ENCODE results near the gene SDC1.

The SDC1 gene

DNA sequence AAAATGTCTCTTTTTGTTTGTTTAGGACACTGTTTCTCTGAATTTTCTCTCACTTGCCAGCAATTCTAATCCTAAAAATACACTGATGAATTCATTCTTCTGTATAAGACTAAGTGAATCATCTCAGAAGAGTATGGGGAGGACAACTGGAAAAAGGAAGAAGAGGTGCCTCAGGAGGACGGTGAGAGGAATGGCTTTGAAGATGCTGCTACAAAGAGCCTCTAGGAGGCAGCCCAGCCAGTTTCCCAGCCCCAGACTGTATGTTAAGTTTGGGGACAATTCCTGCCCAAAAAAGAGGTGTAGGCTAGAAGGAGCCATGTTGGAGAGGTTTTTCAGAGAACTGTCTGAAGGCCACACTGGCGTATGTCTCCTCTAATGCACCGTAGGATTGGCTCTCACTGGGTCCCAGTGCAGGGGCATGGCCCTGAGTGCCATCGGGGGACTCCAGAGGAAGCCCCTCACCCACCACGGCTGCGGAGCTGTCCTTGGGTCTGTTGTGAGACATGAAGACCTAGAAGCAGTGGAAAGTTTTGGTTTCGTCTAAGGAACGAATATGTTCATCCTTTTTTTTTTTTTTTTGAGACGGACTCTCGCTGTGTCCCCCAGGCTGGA lies 3.1 kb upstream of the SDC1 start:
- DNase-seq (ENCODE audit: low spot score) = no peak

DNA sequence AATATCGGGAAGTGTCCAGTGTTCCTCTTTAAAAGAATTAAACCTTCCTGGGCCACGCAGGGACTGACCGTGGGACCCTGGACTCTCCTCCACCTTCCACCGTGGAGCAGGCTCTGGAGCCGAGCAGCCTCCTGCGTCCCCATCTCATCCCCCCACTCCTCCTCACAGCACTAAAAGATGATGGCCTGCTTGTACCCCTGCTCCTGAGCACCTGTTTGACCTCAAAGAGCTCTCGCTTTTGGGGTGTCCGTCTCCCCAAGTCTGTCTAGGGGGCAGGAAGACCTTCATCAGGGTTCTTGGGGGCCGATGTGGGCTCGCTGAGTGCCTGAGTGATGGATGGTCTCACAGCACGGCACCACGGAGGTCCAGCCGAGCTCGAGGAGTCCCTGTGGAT lies 1.2 kb upstream of the SDC1 start:
- DNase-seq (ENCODE audit: low spot score) = no peak

DNA sequence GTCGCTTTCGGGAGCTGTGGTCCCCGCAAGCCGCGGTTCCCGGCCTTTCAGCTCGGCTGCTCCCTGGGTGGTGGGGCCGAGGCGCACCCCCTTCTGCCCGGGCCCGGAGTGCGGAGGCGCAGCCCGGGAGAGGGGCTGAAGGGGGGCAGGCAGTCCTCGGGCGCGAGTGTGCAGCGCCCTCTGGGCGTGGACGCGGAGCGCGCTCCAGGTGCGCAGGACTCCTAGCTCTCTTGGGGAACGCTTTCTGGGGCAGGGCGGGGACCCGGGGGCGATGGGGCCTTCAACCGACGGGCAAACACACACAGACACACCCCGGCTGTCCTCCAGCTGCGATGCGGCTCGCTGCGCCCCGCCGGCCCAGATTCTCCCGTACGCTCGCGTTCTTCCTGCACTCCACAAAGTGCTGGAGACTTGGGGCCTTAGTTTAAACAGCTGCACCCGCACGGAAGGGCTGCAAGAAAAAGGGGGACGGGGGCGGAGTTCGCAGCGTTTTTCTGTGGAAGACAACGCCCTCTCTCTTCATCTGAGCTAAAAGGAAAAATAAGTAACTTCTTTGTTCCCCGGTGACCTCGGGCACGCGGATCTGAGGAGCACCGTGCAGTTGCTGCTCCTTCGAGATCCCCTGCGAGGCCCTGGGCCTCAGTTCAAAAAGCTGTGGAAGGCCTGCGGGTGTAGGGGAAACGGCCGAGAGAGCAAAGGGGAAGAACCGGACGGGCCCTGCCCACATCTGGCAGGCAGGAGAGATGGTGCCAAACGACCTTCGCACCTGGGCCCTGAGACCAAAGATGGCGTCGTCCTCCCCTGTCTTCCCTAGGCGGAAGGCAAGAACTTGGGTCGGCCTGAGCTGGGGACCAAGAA lies 593 bp upstream of the SDC1 start:
- DNase-seq (ENCODE audit: low spot score) = peak; percentile 29

DNA sequence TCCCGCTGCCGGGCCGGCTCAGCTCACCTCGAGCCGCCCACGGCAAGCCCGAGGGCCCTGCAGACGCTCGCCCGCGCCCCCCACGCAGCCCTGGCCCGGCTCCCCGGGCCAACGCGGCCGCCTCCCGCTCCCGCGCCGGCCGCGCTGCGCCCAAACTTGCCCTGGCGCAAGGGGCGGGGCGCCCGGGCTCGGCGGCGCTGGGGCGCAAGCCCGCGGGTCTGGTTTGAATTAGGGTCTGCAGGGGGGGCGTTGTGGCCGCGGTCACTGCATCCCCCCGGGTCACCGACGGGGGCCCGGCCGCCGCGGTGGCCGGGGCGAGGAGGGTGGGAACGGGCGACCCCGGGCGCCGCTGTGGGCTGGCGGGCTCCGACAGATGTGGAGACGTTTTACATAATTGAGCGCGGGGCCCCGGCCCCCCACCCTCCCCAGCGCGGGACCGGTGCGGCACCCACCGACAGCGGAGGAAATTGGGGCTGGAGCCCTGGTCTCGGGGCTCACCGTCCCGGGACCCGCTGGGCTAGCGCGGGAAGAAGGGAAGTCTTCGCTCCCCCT lies 690 bp downstream of the SDC1 start:
- DNase-seq (ENCODE audit: low spot score) = no peak

DNA sequence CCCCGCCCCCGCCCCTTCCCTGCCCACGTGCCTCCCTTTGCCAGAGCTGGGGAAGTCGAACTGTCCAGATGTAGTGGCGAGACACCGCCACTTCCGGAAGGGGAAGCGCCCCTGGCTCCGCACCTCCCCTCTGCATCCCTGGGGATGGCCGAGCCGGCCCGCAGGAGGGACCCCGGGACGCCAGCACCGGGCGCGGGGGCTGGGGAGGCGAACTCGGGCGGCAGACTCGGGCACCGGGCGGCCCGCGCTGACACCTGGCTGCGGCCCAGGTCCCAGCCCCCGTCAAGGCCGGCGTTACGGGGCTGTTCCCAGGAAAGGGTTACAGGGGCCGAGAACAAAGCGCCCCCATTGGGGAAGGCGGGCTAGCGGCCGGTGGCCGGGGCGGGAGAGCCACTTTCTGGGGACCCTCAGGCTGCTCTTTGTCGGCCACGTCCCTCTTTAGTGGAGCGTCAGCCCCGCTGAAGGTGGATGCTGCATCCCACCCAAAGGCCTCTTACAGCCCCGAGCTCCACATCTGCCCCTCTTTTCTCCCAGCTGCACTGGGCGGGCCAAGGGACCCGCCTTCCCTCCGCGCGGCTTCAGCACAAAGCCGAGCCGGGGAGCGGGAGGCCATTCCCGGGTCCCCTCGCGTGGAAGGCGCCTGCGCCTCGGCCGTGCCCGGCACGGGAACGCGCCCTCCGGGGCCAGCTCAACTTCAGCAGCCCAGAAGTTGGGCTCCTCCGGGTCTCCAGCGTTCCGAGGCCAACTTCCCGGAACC lies 1.3 kb downstream of the SDC1 start:
- peak; percentile 60 for DNase-seq (ENCODE audit: low spot score)

DNA sequence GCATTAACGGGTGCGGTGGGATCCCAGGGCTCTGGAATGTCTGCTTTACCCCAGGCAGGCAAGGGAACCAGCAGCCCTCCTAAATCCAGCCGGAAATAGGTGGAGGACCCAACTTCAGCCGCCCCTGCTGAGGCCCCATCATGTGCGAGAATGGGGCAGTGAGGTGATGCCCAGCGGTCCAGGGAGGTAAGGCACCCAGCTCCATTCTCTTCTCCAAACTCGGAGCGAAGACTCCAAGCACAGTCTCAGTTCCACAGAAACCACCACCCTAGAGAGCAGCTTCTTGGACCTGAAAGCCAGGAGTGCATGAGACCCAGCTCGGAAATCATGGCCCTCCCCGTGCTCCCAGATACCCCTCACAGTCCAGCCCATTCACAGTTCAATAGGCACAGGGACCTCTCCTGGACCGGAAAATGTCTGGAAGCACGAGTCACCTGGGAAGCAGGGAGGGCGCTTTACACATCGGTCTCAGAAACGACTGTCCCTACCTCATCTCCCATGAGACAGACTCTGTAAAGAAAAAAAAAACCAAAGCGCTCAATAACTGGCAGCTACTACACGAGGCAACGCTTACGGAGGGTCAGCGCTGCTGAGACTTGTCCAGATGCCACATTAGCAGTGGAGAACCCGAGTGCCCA lies 2.0 kb downstream of the SDC1 start:
- no peak for DNase-seq (ENCODE audit: low spot score)

DNA sequence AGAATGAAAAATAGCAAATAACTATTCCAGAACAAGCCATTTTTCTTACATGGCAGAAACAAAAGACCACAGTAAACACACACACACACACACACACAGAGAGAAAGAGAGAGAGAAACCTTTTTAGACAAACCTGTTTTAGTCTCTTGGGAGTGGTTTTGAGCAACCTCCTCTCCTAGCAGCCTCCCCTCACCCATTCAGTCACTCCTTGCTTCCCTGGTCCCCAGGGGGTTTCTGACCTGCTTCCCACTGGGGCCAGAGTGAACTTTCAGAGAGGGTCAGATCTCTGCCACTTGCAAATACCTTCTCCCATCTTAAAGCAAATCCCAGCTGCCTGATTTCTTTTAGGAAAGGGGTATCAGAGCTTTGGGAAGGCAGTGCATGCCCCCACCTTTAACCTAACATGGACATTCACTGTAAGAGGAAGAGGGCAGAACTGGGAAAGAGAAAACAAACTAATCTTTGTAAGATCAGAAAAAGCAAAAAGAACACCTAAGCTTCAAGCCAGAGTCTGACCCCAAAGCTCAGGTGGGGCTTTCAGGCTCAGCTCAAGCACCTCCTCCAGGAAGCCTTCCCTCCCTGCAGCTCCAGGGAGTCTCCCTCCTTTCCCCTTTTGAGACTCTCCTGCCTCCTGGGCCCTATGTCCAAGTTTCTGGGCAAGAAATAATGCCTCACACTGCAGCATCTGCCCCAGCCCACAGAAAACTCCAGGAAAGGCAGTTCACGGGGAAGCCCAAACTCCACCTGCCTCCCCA lies 2.7 kb downstream of the SDC1 start:
- DNase-seq (ENCODE audit: low spot score) = no peak

DNA sequence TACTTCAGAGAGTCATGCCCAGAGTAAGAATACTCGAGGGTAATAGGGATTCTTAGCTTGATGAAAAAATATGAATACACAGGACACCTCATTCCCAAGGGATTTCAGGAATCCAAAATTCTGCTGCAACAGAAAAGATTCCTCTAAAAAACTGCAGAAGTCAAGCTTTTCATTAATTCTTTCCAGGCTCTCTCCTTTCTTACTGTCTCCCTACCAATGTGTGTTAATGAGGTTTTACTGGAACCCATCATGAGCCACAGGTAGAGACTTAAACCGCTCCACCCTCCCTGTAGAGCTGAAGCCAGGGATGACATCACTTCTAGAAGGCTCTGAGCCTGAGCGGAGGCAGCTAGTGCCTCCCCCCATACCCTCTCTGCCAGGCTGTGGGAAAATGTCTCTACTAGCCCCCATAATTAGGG lies 3.4 kb downstream of the SDC1 start:
- DNase-seq (ENCODE audit: low spot score) = peak; percentile 69

DNA sequence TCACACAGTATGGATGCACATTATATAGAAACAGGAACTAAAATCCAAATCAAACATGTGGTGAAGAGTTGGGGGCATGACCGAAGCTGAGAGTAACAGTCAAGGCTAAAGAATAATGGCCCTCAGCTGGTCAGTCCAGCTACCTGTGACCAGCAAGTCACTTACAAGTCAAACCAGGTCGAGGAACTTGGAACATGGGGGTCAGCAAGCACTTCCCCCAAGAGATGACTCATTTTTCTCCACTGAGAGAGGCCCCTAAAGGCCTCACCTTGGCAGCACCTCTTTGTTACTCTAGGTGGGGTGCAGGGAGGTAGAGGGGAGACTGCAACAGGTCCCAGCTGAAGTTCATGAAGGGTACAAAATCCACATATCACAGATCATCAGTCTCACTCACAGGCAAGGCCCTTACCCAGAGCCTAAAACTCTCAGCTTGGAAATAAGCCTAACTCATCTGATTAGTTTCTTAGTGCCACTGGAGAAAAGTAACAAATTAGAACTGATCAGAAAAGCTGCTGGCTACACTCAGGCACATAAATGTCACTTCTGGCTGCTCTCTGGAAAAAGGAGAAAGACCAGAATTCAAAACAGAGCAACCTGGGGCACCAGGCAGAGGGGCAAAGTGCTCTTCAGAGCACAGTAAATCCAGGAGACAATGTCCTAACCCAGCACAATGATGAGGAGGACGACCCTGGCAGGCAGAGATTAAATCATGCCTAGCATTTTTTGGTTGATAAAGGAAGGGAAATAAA lies 4.0 kb downstream of the SDC1 start:
- DNase-seq (ENCODE audit: low spot score) = no peak

DNA sequence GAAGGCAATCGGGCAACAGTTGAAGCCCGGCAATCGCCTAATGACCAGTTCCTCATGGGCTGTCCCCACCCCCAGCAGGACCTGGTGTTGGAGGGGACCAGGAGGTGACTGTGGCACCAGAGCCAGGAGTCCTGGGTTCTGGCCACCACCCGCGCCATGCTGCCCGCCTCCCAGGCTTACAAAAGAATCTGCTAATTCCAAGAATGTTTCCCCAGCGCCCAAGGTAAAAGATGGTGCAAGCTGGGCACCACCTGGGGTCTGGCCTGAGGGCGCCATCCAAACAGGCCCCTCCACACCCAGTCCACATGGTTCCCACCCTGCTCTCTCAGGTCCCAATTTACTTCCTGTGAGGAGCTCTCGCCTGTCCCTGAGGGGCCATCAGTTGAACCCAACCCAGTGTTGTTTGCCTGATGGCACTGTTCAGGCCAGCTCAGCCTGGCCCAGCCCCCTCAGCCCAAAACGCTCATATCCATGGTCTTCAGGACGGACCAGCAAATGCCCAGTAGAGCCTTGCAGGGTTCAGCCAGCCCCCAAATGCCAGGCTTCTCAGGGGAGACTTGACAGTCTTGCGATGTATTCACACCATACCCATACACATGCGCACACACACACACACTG lies 5.1 kb downstream of the SDC1 start:
- no peak for DNase-seq (ENCODE audit: low spot score)

DNA sequence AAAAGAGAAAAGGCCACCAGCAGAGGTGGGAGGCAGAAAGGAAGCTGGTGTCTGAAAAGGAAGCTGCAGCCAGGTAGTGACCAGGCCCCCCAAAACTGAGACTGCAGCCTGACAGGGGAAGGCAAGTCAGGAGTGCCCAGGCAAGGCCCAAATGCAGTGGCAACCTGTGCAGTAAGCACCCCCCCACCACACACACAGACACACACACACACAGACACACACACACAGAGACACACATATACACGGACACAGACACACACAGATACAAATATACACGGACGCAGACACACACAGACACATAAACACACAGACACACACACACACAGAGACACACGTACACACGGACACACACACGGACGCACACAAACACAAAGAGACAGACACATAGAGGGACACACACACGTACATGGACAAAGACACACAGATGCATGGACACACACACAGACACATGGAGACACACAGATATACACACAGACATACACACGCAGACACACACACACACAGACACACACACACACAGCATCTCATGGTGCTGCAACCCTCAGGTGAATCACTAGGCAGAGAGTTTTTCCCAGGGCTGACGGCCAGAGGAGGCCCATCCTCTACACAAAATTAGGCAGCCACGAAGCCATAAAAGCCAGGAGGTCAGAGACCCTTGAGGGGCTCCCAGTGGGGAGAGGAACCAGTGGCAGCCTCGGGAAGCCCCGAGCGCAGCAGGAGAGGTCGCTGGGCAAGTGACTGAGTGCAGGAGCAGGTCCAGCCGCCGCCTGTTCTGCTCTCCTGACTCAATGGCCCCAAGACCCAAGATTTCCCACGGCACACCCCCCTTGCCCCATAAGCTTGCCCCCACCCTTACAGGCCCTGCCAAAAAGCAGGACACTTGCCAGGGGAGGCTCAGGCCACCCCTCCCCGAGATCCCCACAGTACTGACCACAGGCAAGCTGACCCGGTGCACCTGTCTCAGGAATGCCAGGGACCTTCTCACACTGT lies 6.3 kb downstream of the SDC1 start:
- no peak for DNase-seq (ENCODE audit: low spot score)

DNA sequence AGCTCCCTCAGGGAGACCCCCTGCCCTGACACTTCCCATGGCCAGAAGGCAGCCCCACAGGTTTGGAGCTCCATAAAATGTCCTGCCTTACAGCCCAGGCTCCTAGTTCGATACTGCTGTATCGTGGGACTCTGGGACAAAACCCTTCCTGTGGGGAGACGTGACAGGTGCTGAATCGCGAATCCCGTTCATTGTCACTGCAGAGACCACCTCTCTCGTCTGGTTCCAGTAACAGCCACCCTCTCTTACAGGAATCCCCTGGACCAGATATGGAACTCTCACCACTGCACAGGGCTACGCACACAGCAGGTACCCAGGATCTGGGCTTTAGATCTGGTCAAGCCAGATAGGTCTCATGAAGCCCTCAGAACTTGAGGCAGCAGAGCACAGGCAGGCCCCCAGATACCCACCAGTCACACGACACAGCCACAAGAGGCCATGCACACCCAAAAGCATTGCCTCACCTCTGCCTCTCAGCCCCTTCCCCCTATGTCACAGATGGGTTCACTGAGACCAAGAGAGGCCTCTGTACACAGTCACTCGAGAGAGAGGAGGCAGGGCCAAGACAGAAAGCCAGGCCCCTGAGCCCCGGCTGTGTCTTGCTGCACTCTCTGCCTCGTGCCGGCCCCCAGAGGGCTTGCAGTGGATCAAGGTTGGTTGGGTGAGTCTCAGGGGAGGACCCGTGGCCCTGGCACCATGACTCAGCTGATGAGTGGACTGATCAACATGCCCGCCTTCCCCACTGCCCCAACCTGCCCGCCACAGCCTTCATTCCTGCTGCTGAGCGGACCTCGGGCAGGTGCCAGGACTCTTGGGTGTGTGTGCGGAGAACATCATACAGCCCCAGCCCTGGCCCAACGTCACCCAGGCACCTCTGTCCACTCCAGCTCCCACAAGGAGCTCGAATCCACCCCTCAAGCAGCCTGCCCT lies 7.6 kb downstream of the SDC1 start:
- no peak for DNase-seq (ENCODE audit: low spot score)

DNA sequence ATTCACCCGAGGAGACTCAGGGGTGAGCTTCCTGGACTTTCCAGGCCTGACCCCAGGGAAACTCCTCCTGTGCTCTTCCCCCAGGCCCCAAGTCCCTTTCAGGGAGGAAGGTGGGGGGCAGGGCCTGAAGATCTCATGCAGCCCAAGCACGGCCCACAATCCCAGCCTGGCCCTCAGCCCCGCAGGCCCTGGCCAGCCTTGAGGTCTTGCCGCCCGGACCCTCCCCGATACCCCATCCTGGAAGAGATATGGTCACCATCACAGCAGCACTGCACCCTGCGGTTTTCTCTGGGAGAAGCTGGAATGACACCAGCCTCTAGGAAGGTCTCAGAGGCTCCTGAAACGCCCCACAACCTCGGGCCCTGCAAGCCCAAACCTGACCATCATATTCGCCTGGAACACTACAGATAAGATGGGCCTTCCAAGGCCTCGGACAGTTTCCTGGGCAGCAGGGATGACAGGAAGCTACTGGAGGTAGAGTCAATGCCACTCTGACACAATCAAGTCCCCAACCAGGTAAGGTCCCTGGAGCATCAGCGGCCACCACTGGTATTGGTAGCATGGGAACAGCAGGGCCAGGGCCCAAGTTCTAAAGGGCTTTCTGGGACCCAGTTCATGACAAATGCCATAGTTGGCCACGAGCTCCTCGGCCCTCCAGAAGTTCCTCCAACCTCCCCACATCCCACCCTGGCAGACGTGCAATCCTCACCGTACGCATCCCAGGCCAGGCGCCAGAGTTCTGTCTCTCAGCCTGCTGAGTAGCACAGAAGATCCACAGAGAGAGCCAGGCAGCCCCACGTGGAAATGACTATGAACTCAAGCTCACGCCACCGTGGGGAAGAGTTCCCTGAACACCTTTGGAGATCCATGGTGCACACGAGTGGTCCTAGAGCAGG lies 8.6 kb downstream of the SDC1 start:
- no peak for DNase-seq (ENCODE audit: low spot score)

DNA sequence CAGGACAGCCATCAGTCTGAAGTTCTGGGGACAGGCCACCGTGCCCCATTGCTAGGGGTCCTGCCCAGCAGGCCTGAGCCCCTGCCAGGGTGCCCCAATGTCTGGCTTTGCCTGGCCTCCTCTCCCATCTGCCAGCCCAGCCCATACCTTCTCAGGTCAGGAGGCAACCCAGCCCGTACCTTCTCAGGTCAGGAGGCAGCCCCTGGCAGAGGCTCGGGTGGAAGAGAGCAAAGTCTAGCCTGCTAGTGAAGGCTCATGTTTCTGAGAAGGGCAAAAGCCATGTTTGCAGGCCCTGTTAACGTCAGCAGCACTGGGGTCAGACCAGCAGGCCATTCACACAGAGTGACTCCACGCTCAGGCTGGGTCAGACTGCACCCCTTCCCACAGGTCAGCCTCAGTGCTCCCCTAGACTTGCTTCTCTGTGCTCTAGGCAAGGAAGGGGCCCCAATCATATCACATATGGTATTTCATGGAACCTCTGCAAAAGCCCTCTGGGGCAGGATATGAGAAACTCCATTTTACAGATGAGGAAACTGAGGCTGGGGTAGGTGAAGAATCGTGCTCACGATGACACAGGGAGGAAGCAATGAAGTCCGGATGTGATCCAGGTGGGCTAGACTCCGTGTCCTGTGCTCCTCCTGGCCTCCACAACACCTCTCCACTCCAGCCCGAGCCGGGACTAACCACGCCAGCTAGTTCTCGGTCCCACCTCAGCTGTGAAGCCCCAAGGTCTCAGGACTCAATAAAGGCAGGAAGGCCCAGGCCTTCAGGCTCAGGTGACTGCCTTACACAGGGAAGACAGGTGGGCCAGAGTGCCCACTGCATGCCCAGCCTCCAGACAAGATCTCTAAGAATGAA lies 9.5 kb downstream of the SDC1 start:
- no peak for DNase-seq (ENCODE audit: low spot score)

DNA sequence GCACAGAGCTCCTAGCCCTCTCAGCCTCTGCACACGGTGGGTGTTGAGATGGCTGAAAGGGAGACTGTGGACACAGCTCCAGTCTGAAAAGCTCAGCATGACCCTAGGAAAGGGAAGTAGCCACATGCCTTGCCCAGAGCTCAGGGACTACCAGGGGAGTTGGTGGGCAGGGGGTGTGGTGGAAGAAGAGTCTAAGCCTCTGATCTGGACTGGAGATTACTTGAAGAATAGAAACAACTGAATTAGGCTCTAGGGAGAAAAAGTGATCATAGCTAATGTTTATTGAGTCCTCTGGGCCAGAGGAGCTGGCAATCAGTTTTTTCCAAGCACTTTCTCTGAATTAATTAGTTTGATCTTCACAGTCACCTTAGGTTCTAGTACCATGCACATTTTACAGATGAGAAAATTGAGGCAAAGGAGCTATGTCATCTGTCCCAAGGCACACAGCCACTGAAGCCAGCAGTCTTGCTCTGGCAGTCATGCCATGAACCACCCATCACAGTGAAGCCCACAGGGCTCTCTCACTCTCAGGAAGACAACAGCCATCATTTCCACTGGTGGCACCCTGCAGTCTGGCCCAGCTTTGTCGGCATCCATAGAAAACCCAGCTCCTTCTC lies 10.3 kb downstream of the SDC1 start:
- DNase-seq (ENCODE audit: low spot score) = no peak
